Measurements from ENCODE around the gene CALN1.

- TF ChIP-seq CTCF (IDR thresholded peaks at IDR 0.05) (no peak), POLR2A (IDR thresholded peaks at IDR 0.05) (no peak)
Observed at GRCh38 chr7:71817916-71818315, 594.2 kb downstream of the CALN1 start.
